Suprapubic skin (tissue), 4 donors: ENCODE measurements around the gene DGKB. TPM values are rescaled to one million over a fixed set of nuclear protein-coding genes. Genes with fewer than 3 reads are reported as not detected.
A peak's percentile ranks its signal among the peaks of the same experiment; 100 is the strongest.

Experiments used
- DNase-seq, 2 donors: peaks; one replicate each; pipeline ENCODE4 v3.0.0-alpha.2; 2019; ENCODE audit warnings: low spot score in 2 of 2
- H3K27ac ChIP-seq: fragments of 200-600 bp; sonication (generic); one replicate; pipeline ENCODE4 v1.5.1; 2019
- H3K27me3 ChIP-seq: fragments of 200-600 bp; sonication (generic); one replicate; pipeline ENCODE4 v1.5.1; 2019
- H3K36me3 ChIP-seq: fragments of 200-600 bp; sonication (generic); one replicate; pipeline ENCODE4 v1.5.1; 2019
- H3K4me1 ChIP-seq: fragments of 200-600 bp; sonication (generic); one replicate; pipeline ENCODE4 v1.5.1; 2019
- H3K4me3 ChIP-seq: fragments of 200-600 bp; sonication (generic); one replicate; pipeline ENCODE4 v1.5.1; 2019; ENCODE audit warnings: mild to moderate bottlenecking
- H3K9me3 ChIP-seq: fragments of 200-600 bp; sonication (generic); one replicate; pipeline ENCODE4 v1.5.1; 2019
- CTCF ChIP-seq, 2 donors: fragments of 200-600 bp in 1 of 2; fragments of 450-650 bp in 1 of 2; sonication (generic) in 1 of 2; IDR thresholded peaks; one replicate each; pipeline ENCODE4 v1.5.1; 2016 to 2019; ENCODE audit warnings: antibody characterized with exemption in 2 of 2, mild to moderate bottlenecking in 1 of 2, moderate library complexity in 1 of 2
- EP300 ChIP-seq: sonication (generic); formaldehyde crosslinking; IDR thresholded peaks from one replicate; pipeline ENCODE4 v1.6.1; 2017; ENCODE audit warnings: antibody characterized with exemption
- POLR2A ChIP-seq, 2 donors: fragments of 450-650 bp; IDR thresholded peaks; one replicate each; pipeline ENCODE4 v1.6.1; 2017; ENCODE audit warnings: antibody characterized with exemption in 2 of 2, mild to moderate bottlenecking in 2 of 2, moderate library complexity in 2 of 2
- POLR2AphosphoS5 ChIP-seq, 3 donors: sonication (generic); formaldehyde crosslinking; IDR thresholded peaks; one replicate each; pipeline ENCODE4 v1.6.1; 2017; ENCODE audit warnings: antibody characterized with exemption in 3 of 3
- WGBS: methylation state at CpG from one replicate; pipeline ENCODE4 v1.1.5; 2018; 5-methylcytosine and 5-hydroxymethylcytosine counted together
- total RNA-seq, 4 donors: library from RNA; depleted of rRNA; stranded (reverse); fragments of >200 nt; gene quantifications; one replicate each; pipeline ENCODE4 v1.1.0, GENCODE V29; 2016

DGKB gene
- total RNA-seq, result under 1 TPM in 2 of 4 donors, not detected in 2; 0.17 to 0.30 TPM

- peak within 1 kb of the TSS; percentile 26 for H3K4me3 ChIP-seq
- TF ChIP-seq POLR2A (IDR thresholded peaks at IDR 0.05) (no peak), CTCF (IDR thresholded peaks at IDR 0.05) (no peak), EP300 (no peak), POLR2AphosphoS5 (IDR thresholded peaks at IDR 0.05) (no peak)
- H3K4me1 ChIP-seq, result peaks cover 11% of the 10 kb centered on the region
- H3K27ac ChIP-seq, result no peak within 1 kb of the TSS
- no peak for DNase-seq
- H3K27me3 ChIP-seq, result peaks cover 5% of the 10 kb centered on the region
- no peaks in the 10 kb centered on the region for H3K36me3 ChIP-seq
- no peaks in the 10 kb centered on the region for H3K9me3 ChIP-seq
- WGBS, result under 1% methylated on average over 16 of the region's 16 CpGs
Observed at GRCh38 chr7:14902589-14903067, at the start of gene DGKB. TSS of gene DGKB (minus strand) at chr7:14902751.

GRCh38 chr7:14950013-14950412 lies 47.5 kb upstream of the DGKB start:
- no peak for DNase-seq
- no peaks in the 10 kb centered on the region for H3K27me3 ChIP-seq
- no peaks in the 10 kb centered on the region for H3K36me3 ChIP-seq
- H3K27ac ChIP-seq, result no peak overlapping the region
- H3K4me3 ChIP-seq, result no peak overlapping the region
- H3K4me1 ChIP-seq, result no peaks in the 10 kb centered on the region
- no peak for TF ChIP-seq POLR2AphosphoS5 (IDR thresholded peaks at IDR 0.05)
- TF ChIP-seq CTCF (IDR thresholded peaks at IDR 0.05), result no peak
- TF ChIP-seq POLR2A (IDR thresholded peaks at IDR 0.05), result no peak
- no peak for TF ChIP-seq EP300
- WGBS, result 91% methylated on average over 4 of the region's 4 CpGs
- no peaks in the 10 kb centered on the region for H3K9me3 ChIP-seq

- H3K36me3 ChIP-seq, result no peaks in the 10 kb centered on the region
- no peaks in the 10 kb centered on the region for H3K27me3 ChIP-seq
- H3K27ac ChIP-seq, result no peak overlapping the region
- no peaks in the 10 kb centered on the region for H3K9me3 ChIP-seq
- no peaks in the 10 kb centered on the region for H3K4me1 ChIP-seq
- no peak for DNase-seq
- H3K4me3 ChIP-seq, result no peak overlapping the region
- WGBS, result 63% methylated on average over 1 of the region's 1 CpG
- TF ChIP-seq CTCF (IDR thresholded peaks at IDR 0.05) (no peak), POLR2A (IDR thresholded peaks at IDR 0.05) (no peak), POLR2AphosphoS5 (IDR thresholded peaks at IDR 0.05) (no peak)
Observed at GRCh38 chr7:14938181-14938580, 35.6 kb upstream of the DGKB start.

- no peaks in the 10 kb centered on the region for H3K27me3 ChIP-seq
- DNase-seq, result no peak
- H3K27ac ChIP-seq, result no peak overlapping the region
- H3K9me3 ChIP-seq, result no peaks in the 10 kb centered on the region
- H3K4me1 ChIP-seq, result no peaks in the 10 kb centered on the region
- TF ChIP-seq POLR2A (IDR thresholded peaks at IDR 0.05) (no peak), EP300 (no peak), CTCF (IDR thresholded peaks at IDR 0.05) (no peak), POLR2AphosphoS5 (IDR thresholded peaks at IDR 0.05) (no peak)
- H3K4me3 ChIP-seq, result no peak overlapping the region
- WGBS, result 85% methylated on average over 1 of the region's 1 CpG
- no peaks in the 10 kb centered on the region for H3K36me3 ChIP-seq
Observed at GRCh38 chr7:14937581-14937980, 35.0 kb upstream of the DGKB start.

GRCh38 chr7:14936554-14936953 lies 34.0 kb upstream of the DGKB start:
- H3K4me3 ChIP-seq, result no peak overlapping the region
- no peaks in the 10 kb centered on the region for H3K36me3 ChIP-seq
- TF ChIP-seq EP300 (no peak), POLR2A (IDR thresholded peaks at IDR 0.05) (no peak), POLR2AphosphoS5 (IDR thresholded peaks at IDR 0.05) (no peak), CTCF (IDR thresholded peaks at IDR 0.05) (no peak)
- WGBS, result 29% methylated on average over 5 of the region's 5 CpGs
- no peaks in the 10 kb centered on the region for H3K9me3 ChIP-seq
- H3K27ac ChIP-seq, result no peak overlapping the region
- H3K27me3 ChIP-seq, result no peaks in the 10 kb centered on the region
- no peak for DNase-seq
- no peaks in the 10 kb centered on the region for H3K4me1 ChIP-seq
